T47D (cell line): ENCODE measurements around the gene NUDC.

Experiments used
- DNase-seq, 2 experiments: peaks; one replicate each; pipeline versions ENCODE4 v3.0.0 to v3.0.0-alpha.2; 2011 to 2012; ENCODE audit warnings: low read depth in 1 of 2, low spot score in 1 of 2
- JUND ChIP-seq: IDR thresholded peaks from 2 replicates; pipeline ENCODE4 v1.6.1; 2012; ENCODE audit warnings: low read depth
- in situ Hi-C: cut with HindIII; loops from 2 replicates; pipeline ENCODE4 v1.10.0; 2016; ENCODE audit warnings: low sequenced_read_pairs, low pct_unique_long_range_greater_than_20kb

Gene NUDC

GRCh38 chr1:26949266-26949925, 27.9 kb downstream of the NUDC start:
- TF ChIP-seq JUND, result no peak
- in situ Hi-C loops, result no loop called here
- DNase-seq, result no peak

- in situ Hi-C loops, result no loop called here
- no peak for TF ChIP-seq JUND
- DNase-seq, result no peak
These were observed 28.4 kb downstream of the NUDC start for GRCh38 chr1:26949926-26950319.

- in situ Hi-C loops, result no loop called here
- TF ChIP-seq JUND, result no peak
- DNase-seq, result no peak
These were observed 29.1 kb downstream of the NUDC start for GRCh38 chr1:26950602-26951001.

GRCh38 chr1:26951216-26951615, 29.7 kb downstream of the NUDC start:
- in situ Hi-C loops, result no loop called here
- DNase-seq, result no peak
- no peak for TF ChIP-seq JUND

- DNase-seq, result no peak
- in situ Hi-C loops, result no loop called here
- TF ChIP-seq JUND, result no peak
These were observed 30.4 kb downstream of the NUDC start for GRCh38 chr1:26951821-26952497.

GRCh38 chr1:26953374-26953773, 31.8 kb downstream of the NUDC start:
- no peak for TF ChIP-seq JUND
- in situ Hi-C loops, result no loop called here
- DNase-seq, result no peak

- TF ChIP-seq JUND, result no peak
- in situ Hi-C loops, result no loop called here
- no peak for DNase-seq
These were observed 34.8 kb downstream of the NUDC start for GRCh38 chr1:26956321-26956720.

- no peak for TF ChIP-seq JUND
- in situ Hi-C loops, result no loop called here
- DNase-seq, result no peak
These were observed 35.8 kb downstream of the NUDC start for GRCh38 chr1:26957306-26957705.

GRCh38 chr1:26959270-26959669, 37.7 kb downstream of the NUDC start:
- no peak for DNase-seq
- in situ Hi-C loops, result no loop called here
- no peak for TF ChIP-seq JUND

GRCh38 chr1:26959722-26960624, 38.4 kb downstream of the NUDC start, which contains the start of gene KDF1:
Gene KDF1, minus strand, starts transcription at chr1:26960468. Its CDS starts 8,088 bp downstream, at chr1:26952380.
- DNase-seq, result peak; percentile 51 to 91
- in situ Hi-C loops, result no loop called here
- TF ChIP-seq JUND, result no peak

GRCh38 chr1:26960625-26960966, 39.1 kb downstream of the NUDC start:
- DNase-seq, result no peak
- in situ Hi-C loops, result no loop called here
- no peak for TF ChIP-seq JUND

- in situ Hi-C loops, result no loop called here
- no peak for TF ChIP-seq JUND
- no peak for DNase-seq
These were observed 40.3 kb downstream of the NUDC start for GRCh38 chr1:26961826-26962225.

GRCh38 chr1:26965213-26965612, 43.7 kb downstream of the NUDC start:
- no peak for DNase-seq
- in situ Hi-C loops, result no loop called here

More at GRCh38 chr1:26965213-26965612, 43.7 kb downstream of the NUDC start:
- TF ChIP-seq JUND, result no peak
